ENCODE results near the gene SCD. TPM values are rescaled to one million over a fixed set of nuclear protein-coding genes. Genes with fewer than 3 reads are reported as not detected.

The SCD gene
- total and polyA plus RNA-seq, 2 of the 13 experiments (the other 11 are each of a cell fraction or from before 2014, with no cell fraction given) = 492 to 512 TPM

GRCh38 chr10:100339236-100339635 lies 7.8 kb upstream of the SCD start:
- 33% methylated on average over 2 of the region's 5 CpGs for WGBS (ENCODE audit: low lambda C conversion rate)
- no peak overlapping the region for H3K27ac ChIP-seq (ENCODE audit: extremely low read length, insufficient read depth, low read length)
- H3K27me3 ChIP-seq (ENCODE audit: control insufficient read depth in 1 of 2, insufficient read depth in 2 of 2, low read length in 2 of 2) = no peaks in the 10 kb centered on the region
- no peak for TF ChIP-seq YY1 (IDR thresholded peaks at IDR 0.05; ENCODE audit: insufficient read depth, insufficient replicate concordance, low read depth, low read length)
- 0 out of 2 replicates have a peak, but pooled peaks have one; percentile 16 for TF ChIP-seq SALL1 (CRISPR knock-in tag; IDR thresholded peaks at IDR 0.05)
- TF ChIP-seq ZFX (CRISPR knock-in tag; IDR thresholded peaks at IDR 0.05; ENCODE audit: low read depth) = 0 out of 2 replicates have a peak, but pooled peaks have one; percentile 8
- no peak for TF ChIP-seq SRSF9 (IDR thresholded peaks at IDR 0.05; ENCODE audit: borderline replicate concordance, insufficient read depth, low read depth, low read length, poor library complexity, severe bottlenecking)
- TF ChIP-seq CAMTA2 (CRISPR knock-in tag; IDR thresholded peaks at IDR 0.05; ENCODE audit: borderline replicate concordance) = no peak
- TF ChIP-seq ZNF138 (CRISPR knock-in tag; IDR thresholded peaks at IDR 0.05; ENCODE audit: low read depth) = no peak
- BruUV-seq (replicated peaks) = no TSS peak
- intact Hi-C loops (cut with micrococcal nuclease; ENCODE audit: unreplicated experiment) (loop anchor here (2.0 kb wide), 2 partner anchors 36 to 170 kb away; no protein-coding TSS in a partner anchor), in situ Hi-C loops (cut with HindIII; ENCODE audit: extremely low pct_ligation_motif_present, low pct_unique_long_range_greater_than_20kb) (loop anchor here (25.0 kb wide), 1 partner anchor 548 kb away; no protein-coding TSS in a partner anchor)
- no peaks in the 10 kb centered on the region for H3K36me3 ChIP-seq (replicated peaks in 1 of 2; ENCODE audit: control insufficient read depth in 1 of 2, insufficient read depth in 2 of 2, low read length in 2 of 2)
- no peak overlapping the region for H3K9ac ChIP-seq (ENCODE audit: insufficient read depth, low read depth, low read length)
- DNase-seq (ENCODE audit: low spot score) = no peak
- no peaks in the 10 kb centered on the region for H3K79me2 ChIP-seq (ENCODE audit: insufficient read depth, low read length)
- ATAC-seq = no peak
- ChIA-PET CTCF (ENCODE audit: low intra/inter-chr PET ratio, low total read pairs) (interaction anchor here (0.6 to 10.5 kb wide), 4 partner anchors 52 to 180 kb away, joined by 3 to 297 read pairs (median 9); partner anchors contain the start of gene SEC31B), POLR2A (interaction anchor here (0.7 to 12.6 kb wide), 2 partner anchors 37 to 94 kb away, joined by 3 to 287 read pairs; no protein-coding TSS in a partner anchor)
- peak overlapping the region; percentile 14 for H3K4me2 ChIP-seq (ENCODE audit: low read depth, low read length)
- no peak for FAIRE-seq
- no peaks in the 10 kb centered on the region for H4K20me1 ChIP-seq (ENCODE audit: insufficient read depth, low read length)
- peaks cover 56% of the 10 kb centered on the region for H3K4me1 ChIP-seq (ENCODE audit: insufficient read depth, low read length)
- no peak overlapping the region for H2AFZ ChIP-seq (ENCODE audit: low read length)
- no peaks in the 10 kb centered on the region for H3K9me3 ChIP-seq (ENCODE audit: low read length)
- no peak overlapping the region; a peak in 1 of 6 replicates for H3K4me3 ChIP-seq (replicated peaks in 1 of 3; ENCODE audit: insufficient read depth in 1 of 3, low read depth in 2 of 3, low read length in 3 of 3)
